Large intestine (tissue), 3 donors: ENCODE data around the gene TTLL5. TPM values are rescaled to one million over a fixed set of nuclear protein-coding genes. Genes with fewer than 3 reads are reported as not detected.

ENCODE experiments used
- DNase-seq, 2 donors: peaks; one replicate each; pipeline versions ENCODE4 v3.0.0 to v3.0.0-alpha.2; 2013
- H3K27ac ChIP-seq: one replicate; pipeline ENCODE4 v1.5.1; 2013; ENCODE audit warnings: low read length
- H3K27me3 ChIP-seq: 2 replicates; pipeline ENCODE4 v1.6.1; 2013; ENCODE audit warnings: low read length; ENCODE audit not compliant: control insufficient read depth, insufficient read depth
- H3K36me3 ChIP-seq: 2 replicates; pipeline ENCODE4 v1.6.1; 2013; ENCODE audit warnings: low read length; ENCODE audit not compliant: control insufficient read depth, insufficient read depth
- H3K4me1 ChIP-seq: one replicate; pipeline ENCODE4 v1.6.1; 2013; ENCODE audit warnings: low read length; ENCODE audit not compliant: control insufficient read depth, insufficient read depth
- H3K4me3 ChIP-seq: one replicate; pipeline ENCODE4 v1.5.1; 2013; ENCODE audit warnings: low read length
- H3K9me3 ChIP-seq: one replicate; pipeline ENCODE4 v1.6.1; 2013; ENCODE audit warnings: mild to moderate bottlenecking, low read depth, low read length, moderate library complexity; ENCODE audit not compliant: control insufficient read depth
- WGBS: methylation state at CpG from one replicate; pipeline ENCODE4 v1.1.5; 2013; ENCODE audit warnings: low lambda C conversion rate; ENCODE audit not compliant: insufficient coverage; 5-methylcytosine and 5-hydroxymethylcytosine counted together
- polyA plus RNA-seq: library from polyadenylated mRNA; unstranded; fragments of 120-200 nt; gene quantifications from one replicate; pipeline ENCODE4 v1.2.1, GENCODE V29; 2013

TTLL5 gene
- polyA plus RNA-seq, 1 donor = 15.2 TPM

DNA sequence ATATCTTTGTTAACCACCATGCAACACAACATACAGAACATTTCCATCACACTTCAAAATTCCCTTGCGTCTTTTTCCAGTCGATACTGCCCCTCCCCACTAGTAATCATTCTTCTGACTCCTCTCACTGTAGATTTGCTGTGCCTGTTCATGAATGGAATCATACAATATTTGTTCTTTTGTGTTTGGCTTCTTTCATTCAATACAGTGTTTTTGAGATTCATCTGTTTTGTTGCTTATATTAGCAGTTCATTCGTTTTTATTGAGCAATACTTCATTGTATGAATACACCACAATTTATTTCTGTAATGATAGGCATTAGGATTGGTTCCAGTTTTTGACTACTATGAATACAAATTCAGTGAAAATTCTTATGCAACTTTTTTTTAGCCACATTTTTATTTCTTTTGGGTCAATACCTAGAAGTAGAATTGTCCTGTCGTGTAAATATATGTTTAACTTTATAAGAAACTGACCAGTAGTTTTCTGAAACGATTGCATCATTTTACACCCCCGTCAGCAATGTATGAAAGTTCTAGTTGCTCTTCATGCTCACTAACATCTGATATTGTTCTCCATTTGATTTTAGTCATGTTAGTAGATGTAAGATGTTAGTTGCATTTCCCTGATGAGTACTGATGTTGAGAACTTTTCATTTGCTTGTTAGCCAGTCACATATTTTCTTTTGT lies 193.2 kb downstream of the TTLL5 start:
- no peak for DNase-seq
- no peak overlapping the region for H3K27ac ChIP-seq
- 95% methylated on average over 3 of the region's 6 CpGs for WGBS
- H3K9me3 ChIP-seq = no peaks in the 10 kb centered on the region
- no peaks in the 10 kb centered on the region for H3K27me3 ChIP-seq
- no peak overlapping the region for H3K4me3 ChIP-seq
- peaks cover 2% of the 10 kb centered on the region for H3K36me3 ChIP-seq
- no peaks in the 10 kb centered on the region for H3K4me1 ChIP-seq

DNA sequence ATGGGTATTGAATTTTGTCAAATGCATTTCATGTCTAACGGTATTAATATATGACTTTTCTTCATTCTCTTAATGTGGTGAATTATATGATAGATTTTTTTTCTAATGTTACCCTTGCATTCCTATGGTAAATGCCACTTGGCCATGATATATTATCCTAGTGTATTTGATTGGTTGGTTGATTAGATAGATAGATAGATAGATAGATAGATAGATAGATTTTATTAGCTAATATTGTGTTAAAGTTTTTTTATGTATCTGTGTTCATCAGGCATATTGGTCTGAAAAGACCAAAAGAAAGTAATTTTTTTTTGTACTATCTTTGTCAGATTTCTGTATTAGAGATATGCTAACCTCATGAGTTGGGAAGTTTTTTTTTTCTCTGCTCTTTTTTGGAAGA lies 196.2 kb downstream of the TTLL5 start:
- whole genome bisulfite sequencing = no CpG with 5 or more reads among the region's 1 CpG

DNA sequence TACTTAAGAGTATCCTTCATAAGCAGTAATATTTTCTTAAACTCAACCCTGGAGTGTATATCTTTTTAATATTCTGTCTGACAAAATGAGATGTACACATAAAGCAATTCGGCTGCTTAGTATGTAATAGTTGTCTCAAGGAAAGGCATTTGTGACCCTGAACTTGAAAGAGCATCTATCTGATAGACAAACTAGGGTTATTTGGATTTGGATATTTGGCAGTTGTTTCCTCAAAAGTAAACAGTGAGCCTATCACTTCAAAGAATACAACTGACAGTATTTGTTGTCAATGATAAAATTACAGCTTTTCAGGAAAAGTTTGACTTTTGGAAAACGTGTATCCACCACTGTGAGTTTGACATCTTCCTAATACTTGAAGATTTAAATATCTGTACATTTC lies 197.3 kb downstream of the TTLL5 start:
- no peak for DNase-seq
- WGBS = no CpG with 5 or more reads among the region's 2 CpGs
- H3K36me3 ChIP-seq = no peaks in the 10 kb centered on the region
- H3K27me3 ChIP-seq = no peaks in the 10 kb centered on the region
- no peaks in the 10 kb centered on the region for H3K4me1 ChIP-seq
- no peaks in the 10 kb centered on the region for H3K9me3 ChIP-seq
- no peak overlapping the region for H3K4me3 ChIP-seq
- no peak overlapping the region for H3K27ac ChIP-seq

More for the DNA sequence above, 196.2 kb downstream of the TTLL5 start:
- no peak overlapping the region for H3K27ac ChIP-seq
- H3K9me3 ChIP-seq = no peaks in the 10 kb centered on the region
- no peaks in the 10 kb centered on the region for H3K4me1 ChIP-seq
- no peak for DNase-seq
- H3K4me3 ChIP-seq = no peak overlapping the region
- no peaks in the 10 kb centered on the region for H3K27me3 ChIP-seq
- H3K36me3 ChIP-seq = no peaks in the 10 kb centered on the region

DNA sequence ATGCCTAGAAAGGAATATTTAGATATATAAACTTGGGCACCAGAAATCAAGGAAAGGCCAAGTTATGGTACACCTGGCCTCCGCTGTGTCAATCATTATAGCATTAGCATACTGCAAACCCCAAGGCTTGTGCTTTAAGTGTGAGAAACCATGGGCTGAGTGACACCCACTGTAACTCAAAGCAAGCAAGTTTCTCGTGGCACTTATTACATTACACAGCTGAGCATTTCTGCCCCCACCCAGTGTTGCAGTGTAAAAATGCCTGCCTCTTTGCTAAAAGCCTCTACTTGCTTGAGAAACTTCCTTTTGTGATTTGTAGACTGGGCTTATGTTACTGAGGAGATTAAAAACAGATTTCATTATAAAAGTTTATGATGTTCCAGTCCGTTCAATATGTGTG lies 198.7 kb downstream of the TTLL5 start:
- DNase-seq = no peak
- Histone ChIP-seq H3K4me3 (no peak overlapping the region), H3K27ac (no peak overlapping the region), H3K9me3 (no peaks in the 10 kb centered on the region), H3K27me3 (no peaks in the 10 kb centered on the region), H3K4me1 (no peaks in the 10 kb centered on the region), H3K36me3 (no peaks in the 10 kb centered on the region)
- WGBS = no CpG with 5 or more reads among the region's 3 CpGs

DNA sequence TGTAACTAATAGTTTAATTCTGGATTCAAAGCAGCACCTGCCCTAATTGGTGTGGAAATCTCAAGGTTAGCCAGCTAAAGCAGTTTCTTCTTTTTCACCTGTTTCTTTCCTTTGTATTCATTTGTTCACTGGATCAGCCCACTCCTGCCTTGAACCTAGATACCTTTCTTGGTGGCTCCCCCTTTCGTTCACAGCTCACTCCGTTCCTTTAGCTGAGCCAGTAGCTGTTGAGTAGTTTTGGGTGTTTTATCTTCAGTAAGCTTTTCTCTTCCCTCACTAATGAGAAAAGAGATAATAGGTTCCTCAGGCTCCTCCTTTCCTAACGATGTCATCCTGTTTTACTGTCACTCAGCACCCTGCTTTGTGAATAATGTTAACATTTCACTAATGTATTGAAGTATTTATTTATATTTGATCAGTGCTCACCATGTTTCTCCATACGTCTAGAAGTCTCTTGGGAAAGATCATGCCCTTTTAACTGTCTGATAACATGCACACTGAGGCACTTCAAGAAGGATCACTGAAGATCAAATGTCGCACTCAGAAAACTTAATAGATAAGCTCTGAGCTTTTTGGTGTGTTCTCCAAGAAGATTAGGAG lies 199.6 kb downstream of the TTLL5 start:
- Histone ChIP-seq H3K9me3 (no peaks in the 10 kb centered on the region), H3K36me3 (no peaks in the 10 kb centered on the region), H3K27me3 (no peaks in the 10 kb centered on the region), H3K27ac (no peak overlapping the region), H3K4me1 (no peaks in the 10 kb centered on the region), H3K4me3 (no peak overlapping the region)
- no peak for DNase-seq
- 75% methylated on average over 2 of the region's 5 CpGs for WGBS

DNA sequence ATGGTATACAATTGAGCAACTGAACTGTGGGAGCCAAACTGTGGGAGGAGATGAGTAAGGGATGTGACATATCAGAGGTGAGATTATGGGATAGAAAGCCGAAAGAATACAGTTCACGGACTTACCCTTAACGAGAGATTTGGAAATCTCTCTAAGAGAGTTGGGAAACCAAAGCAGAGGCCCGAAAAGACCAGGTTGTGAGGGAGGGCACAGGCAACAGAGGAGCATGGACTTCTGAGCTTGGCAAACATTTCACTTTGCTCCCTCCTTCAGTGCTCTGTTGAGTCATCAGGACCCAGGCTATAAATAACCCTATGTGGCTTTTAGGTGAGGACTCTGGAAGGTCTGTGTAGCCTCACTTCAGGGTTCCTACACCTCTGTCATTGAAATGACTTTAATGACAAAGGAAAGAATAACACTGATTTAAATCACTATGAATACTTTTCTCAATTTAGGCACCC lies 200.1 kb downstream of the TTLL5 start:
- Histone ChIP-seq H3K9me3 (no peaks in the 10 kb centered on the region), H3K36me3 (no peaks in the 10 kb centered on the region), H3K4me3 (no peak overlapping the region), H3K27ac (no peak overlapping the region), H3K4me1 (no peaks in the 10 kb centered on the region), H3K27me3 (no peaks in the 10 kb centered on the region)
- no peak for DNase-seq
- WGBS = no CpG with 5 or more reads among the region's 4 CpGs

DNA sequence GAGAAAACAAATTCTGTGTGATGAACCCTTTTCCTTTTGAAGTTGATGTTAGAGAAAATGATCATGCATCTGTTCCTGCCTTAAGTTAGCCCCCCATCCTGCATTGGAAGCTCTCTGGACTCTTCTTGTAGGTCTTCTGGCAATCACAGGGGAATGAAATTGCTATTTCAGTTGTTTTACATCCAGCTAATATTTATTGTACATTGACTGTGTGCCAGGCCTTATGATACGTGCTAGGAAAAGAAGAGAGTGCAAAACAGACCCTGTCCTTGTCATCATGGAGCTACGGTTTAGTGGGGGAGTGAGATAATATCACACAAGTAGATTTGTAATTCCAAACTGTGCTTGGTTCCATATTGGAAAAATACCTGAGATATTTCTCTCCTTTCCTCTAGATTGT lies 202.2 kb downstream of the TTLL5 start:
- no CpG with 5 or more reads among the region's 2 CpGs for WGBS
- Histone ChIP-seq H3K27me3 (no peaks in the 10 kb centered on the region), H3K4me1 (no peaks in the 10 kb centered on the region), H3K27ac (no peak overlapping the region), H3K4me3 (no peak overlapping the region), H3K9me3 (no peaks in the 10 kb centered on the region), H3K36me3 (no peaks in the 10 kb centered on the region)
- no peak for DNase-seq

DNA sequence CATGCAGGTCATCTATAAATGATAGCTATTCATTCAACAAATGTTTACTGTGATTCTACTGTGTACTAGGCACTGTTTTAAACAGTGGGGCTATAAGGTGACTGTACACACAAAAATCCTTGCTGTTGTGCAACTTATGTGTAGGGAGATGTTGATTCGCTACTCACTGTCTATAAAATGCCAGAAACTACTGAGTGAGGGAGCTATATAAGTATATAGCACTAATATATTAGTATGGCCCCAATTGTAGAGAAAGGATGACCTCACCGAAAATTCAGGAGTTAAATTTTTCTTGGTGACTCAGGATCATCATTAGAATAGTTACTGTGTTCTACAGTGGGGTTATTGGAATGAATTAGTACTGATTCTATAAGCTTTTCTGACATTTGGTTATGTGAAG lies 203.3 kb downstream of the TTLL5 start:
- 100% methylated on average over 1 of the region's 2 CpGs for WGBS
- no peak for DNase-seq
- H3K4me1 ChIP-seq = no peaks in the 10 kb centered on the region

DNA sequence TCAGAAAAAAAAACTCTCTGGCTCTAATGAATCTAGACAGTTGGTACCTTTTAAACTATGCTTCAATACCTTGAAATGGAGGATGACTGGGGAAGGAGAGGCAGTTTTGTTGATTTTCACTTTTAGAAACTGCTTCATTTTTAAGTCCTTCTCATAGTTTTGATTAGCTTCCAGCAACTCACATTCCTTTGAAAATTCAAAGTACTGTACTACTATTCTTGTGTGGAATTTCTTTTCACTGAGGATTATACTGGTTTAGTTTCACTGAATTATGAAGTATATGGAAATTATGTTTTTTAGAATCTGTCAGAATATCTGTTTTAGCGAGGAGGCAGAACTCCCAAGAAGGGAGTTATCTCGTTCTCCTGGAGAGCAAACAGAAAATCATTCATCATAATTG lies 204.5 kb downstream of the TTLL5 start:
- Histone ChIP-seq H3K36me3 (no peaks in the 10 kb centered on the region), H3K27me3 (no peaks in the 10 kb centered on the region), H3K4me3 (no peak overlapping the region), H3K27ac (no peak overlapping the region), H3K9me3 (no peaks in the 10 kb centered on the region), H3K4me1 (no peaks in the 10 kb centered on the region)
- no peak for DNase-seq
- no CpG with 5 or more reads among the region's 2 CpGs for WGBS

More for the DNA sequence above, 203.3 kb downstream of the TTLL5 start:
- Histone ChIP-seq H3K9me3 (no peaks in the 10 kb centered on the region), H3K36me3 (no peaks in the 10 kb centered on the region), H3K27ac (no peak overlapping the region), H3K27me3 (no peaks in the 10 kb centered on the region), H3K4me3 (no peak overlapping the region)

DNA sequence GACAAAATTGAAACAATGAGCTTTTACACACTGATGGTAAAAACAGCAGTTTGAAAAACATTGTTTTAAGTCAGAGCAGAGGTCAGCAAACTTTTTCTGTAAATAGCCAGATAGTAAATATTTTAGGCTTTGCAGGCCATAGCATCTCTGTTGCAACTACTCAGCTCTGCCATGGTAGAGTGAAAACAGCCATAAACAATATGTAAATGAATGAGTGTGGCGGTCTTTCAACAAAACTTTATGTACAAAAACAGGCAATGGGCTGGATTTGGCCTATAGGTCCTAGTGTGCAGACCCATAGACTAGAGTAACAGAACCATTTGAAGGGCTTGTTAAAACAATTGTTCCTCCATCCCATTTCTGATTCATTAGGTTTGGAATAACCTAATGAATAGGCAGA lies 205.9 kb downstream of the TTLL5 start:
- H3K36me3 ChIP-seq = no peaks in the 10 kb centered on the region
- no peak overlapping the region for H3K4me3 ChIP-seq
- DNase-seq = no peak
- H3K9me3 ChIP-seq = no peaks in the 10 kb centered on the region
- H3K27ac ChIP-seq = no peak overlapping the region
- no CpG with 5 or more reads among the region's 1 CpG for WGBS
- no peaks in the 10 kb centered on the region for H3K4me1 ChIP-seq
- no peaks in the 10 kb centered on the region for H3K27me3 ChIP-seq
